Activated CD4-positive, alpha-beta T cell treated with anti-CD3 and anti-CD28 coated beads, Interleukin-2, Interleukin-6, amounts not matched to agents 100 ng/mL and 50 ng/mL, durations not matched to agents 16 hours and 8 hours (primary cell): ENCODE results near the gene SPACA4.
"Not testable (repeated sequence)": the region's sequence is repeated elsewhere in the genome, so short reads cannot be mapped to it uniquely, and the experiment has no call there.

ENCODE experiments used
- DNase-seq: peaks from one replicate; pipeline ENCODE4 v3.0.0-alpha.2; 2020

Gene SPACA4, protein sequence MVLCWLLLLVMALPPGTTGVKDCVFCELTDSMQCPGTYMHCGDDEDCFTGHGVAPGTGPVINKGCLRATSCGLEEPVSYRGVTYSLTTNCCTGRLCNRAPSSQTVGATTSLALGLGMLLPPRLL

DNA sequence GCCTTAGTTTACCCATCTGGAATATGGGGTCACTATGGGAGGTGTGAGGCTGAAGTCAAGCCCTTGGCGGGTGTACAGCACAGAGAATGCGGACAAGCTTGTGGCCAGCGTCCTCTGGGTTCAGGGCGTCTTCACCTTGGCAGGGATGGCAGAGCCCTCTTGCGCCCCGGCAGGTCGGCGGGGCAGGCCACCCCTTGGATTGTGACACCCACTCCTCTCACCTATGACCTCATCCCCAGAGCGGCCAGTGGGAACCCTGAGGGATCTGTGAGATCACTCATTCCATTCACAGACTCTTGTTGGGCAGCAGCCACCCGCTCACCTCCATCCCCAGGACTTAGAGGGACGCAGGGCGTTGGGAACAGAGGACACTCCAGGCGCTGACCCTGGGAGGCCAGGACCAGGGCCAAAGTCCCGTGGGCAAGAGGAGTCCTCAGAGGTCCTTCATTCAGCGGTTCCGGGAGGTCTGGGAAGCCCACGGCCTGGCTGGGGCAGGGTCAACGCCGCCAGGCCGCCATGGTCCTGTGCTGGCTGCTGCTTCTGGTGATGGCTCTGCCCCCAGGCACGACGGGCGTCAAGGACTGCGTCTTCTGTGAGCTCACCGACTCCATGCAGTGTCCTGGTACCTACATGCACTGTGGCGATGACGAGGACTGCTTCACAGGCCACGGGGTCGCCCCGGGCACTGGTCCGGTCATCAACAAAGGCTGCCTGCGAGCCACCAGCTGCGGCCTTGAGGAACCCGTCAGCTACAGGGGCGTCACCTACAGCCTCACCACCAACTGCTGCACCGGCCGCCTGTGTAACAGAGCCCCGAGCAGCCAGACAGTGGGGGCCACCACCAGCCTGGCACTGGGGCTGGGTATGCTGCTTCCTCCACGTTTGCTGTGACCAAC, at the start of gene SPACA4:
SPACA4 (plus strand) TSS at position 280 of the 896 bp plus-strand sequence; CDS start at position 517, 237 bp downstream.
- no peak for DNase-seq

DNA sequence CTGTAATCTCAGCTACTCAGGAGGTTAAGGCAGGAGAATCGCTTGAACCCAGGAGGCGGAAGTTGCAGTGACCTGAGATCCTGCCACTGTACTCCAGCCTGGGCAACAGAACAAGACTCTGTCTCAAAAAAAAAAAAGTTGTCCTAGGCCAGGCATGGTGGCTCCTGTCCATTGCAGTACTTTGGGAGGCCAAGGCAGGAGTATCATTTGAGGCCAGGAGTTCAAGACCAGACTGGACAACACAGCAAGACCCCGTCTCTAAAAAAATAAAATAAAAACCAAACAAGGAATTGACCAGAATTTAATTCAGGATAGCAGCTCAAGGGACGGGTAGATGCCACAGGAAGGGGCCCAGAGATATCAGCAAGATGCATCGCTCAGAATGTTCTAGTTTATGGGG, 49.7 kb upstream of the SPACA4 start:
- no peak for DNase-seq

DNA sequence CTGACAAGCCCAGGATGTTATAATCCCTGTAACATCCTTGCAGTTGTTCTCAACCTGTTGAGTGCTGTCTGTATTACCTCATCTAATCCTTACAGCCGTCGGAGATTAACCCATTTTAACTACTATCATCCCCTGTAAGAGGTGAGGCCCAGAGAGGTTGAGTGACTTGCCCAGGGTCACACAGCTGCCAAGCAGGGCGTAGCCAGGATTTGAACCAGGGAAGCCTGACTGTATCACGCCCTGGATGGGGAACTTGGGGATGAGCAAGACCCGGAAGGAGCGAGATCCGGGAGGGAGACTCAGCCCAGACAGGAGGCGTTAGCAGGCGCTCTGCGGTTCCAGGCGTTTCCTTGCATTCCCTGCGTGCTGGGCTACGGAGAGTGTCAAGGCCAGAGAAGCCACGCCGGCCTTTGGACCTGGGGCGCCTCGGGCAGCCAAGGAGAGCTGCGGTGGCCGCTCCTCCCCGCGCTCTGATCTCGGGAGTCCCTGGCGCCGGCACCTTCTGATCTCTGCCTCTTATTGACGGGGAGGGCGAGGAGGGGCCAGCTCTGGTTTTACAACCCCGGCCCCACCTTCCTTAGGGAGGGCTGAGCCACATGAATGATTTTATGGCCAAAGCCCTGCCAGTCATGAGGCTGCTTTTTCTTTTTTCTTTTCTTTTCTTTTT, 48.4 kb upstream of the SPACA4 start:
- DNase-seq, result no peak

DNA sequence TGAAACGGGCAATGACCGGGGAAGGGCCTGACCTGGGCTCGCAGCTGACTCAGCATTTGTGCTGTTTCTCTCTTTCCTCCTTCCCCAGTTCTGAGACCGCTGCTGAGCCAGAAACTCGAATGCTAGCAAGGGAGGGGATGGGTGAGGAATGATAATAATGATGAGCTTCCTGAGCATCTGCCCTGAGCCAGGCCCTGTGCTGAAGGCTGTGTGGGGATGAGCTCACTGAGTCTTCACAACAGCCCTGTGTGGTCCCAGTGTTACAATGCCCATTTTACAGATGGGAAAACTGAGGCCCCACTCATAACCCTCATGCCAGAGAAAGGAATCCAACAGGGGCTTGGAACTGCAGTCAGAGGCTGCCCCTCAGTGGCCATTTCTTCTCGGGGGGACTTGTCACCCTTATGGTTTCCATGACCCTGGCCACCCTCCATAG, 46.4 kb upstream of the SPACA4 start:
- no peak for DNase-seq

DNA sequence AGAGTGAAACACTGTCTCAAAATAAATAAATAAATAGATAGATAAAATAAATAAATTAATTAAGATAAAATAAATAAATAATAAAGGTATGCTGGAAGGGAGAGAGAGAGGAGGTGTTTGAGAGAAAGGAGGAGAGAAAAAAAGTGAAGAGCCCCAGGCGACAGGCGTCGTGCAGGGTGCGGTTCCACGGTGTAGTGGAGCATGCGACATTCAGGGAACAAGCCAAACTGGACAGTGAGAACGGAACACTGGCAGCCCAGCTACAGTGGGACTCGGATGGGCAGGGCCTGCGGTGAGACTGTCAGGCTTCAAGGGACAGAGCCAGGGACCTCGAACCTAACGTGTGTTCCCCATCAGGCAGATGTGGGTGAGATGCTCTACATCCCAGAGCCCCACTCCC, 45.1 kb upstream of the SPACA4 start:
- DNase-seq, result no peak

DNA sequence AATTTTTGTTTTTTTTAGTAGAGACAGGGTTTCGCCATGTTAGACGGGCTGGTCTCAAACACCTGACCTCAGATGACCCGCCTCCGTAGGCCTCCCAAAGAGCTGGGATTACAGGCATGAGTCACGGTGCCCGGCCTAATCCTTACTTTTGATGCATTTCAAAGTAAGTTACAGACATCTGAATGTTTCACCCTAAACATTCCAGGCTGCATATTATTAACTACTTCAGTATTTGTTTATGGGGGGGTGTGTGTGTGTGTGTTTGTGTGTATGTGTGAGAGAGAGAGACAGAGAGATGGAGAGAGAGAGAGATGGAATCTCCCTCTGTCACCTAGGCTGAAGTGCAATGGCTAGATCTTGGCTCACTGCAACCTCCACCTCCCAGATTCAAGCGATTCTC, 41.5 kb upstream of the SPACA4 start:
- no peak for DNase-seq

DNA sequence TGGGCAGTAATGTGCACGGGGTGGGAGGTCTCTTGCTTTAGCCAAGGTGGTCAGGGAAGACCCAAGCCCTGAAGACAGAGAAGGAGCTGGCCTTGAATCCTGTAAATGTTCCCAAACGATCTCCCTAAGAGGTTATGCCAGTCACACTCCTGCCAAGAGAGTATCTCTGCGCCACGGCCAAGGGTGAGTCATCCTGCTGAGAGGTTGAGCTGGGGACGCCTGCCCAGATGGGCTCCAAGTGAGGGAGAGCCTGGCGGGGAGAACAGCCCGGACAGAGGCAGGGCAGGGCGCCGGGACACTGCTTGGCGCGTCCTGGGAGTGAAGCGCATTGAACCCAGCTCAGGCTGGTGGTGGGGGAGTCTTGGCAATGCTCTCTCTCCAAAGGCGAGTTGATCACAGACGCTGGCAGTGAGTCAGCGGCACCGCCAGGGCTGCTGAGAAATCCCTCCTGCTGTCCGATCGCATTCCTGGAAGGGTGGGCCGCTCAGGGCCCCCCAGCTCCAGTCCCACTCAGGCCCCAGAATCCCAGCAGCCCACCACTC, 38.1 kb upstream of the SPACA4 start:
- DNase-seq, result no peak

DNA sequence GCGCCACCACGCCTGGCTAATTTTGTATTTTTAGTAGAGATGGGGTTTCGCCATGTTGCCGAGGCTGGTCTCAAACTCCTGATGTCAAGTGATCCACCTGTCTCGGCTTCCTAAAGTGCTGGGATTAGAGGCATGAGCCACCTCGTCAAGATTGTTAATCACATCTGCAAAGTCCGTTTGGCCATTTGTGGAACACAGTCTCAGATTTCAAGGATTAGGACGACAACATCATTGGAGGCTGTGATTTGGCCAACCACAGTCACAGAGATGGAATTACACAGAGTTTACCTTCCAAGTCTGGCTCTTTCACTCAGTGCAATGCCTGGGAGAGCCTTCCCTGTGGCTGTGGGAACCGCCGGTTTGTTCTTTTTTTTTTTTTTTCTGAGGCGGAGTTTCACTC, 36.7 kb upstream of the SPACA4 start:
- no peak for DNase-seq

DNA sequence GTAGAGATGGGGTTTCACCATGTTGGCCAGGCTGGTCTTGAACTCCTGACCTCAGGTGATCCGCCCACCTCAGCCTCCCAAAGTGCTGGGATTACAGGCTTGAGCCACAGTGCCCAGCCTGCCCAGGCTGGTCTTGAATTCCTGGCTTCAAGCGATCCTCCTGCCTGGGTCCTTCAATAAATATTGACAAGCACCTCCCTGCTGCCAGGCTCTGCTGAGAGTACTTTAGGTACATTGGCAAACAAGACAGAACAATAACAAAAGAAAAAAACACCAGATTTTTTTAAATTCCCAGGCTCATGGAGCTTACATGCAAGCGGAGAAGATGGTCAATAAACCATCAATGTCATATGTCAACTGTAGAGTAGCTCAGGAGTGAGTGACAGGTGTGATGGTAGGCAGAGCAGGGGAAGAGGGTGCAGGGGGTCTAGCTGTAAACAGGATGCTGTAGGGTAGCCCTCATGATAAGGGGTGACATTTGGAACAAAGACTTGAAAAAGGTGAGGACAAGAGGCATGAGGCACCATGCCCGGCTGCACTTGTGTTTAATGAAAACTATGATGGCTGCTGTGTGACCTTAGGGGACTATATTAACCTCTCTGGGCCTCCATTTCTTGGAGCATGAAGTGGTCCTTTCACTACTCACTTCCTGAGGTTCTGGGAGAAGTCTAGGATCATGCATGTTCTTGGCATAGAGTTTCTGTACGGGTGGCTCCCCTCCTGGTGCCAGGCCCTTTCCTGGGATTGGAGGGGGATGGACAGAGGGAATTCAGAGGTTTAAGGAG, 35.0 kb upstream of the SPACA4 start:
- no peak for DNase-seq

DNA sequence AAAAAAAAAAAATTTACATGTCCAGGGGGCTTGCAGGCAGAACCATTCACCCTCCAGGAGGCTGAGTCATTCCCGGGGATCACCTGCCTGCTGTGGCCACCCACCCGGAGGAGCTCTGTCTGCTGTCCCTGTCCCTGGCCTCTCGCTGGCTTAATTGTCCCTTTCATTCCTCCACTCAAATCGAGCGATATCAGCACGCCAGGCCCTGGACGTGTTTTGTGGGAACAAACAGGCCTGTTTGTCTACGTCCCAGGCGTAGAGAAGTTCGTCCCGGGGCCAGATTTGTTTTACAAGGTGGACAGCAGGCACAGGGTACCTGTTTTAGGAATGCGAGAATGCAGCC, 33.4 kb upstream of the SPACA4 start:
- no peak for DNase-seq

DNA sequence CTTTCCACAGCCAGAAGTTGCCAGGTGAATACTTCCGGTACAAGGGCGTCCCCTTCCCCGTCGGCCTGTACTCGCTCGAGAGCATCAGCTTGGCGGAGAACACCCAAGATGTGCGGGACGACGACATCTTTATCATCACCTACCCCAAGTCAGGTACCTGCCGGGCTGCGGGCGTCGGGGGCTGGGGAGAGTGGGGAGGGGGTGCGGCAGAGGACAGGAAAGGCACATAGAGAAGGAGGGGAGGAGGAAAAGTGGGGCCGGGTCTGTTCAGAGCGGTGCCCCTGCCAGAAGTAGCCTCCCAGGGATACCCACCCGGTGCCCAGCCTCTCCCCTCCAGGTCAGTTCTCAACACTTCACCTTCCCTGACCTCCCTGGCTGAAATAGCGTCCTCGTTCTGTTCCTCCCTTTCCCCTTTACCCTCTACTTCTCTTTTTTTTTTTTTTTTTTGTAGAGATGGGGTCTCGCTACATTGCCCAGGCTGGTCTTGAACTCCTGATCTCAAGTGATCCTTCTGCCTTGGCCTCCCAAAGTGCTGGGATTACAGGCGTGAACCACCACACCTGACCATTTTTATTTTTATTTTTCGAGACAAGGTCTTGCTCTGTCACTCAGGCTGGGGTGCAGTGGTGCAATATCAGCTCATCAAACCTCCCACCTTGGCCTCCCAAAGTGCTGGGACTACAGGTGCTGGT, 30.5 kb upstream of the SPACA4 start:
- DNase-seq, result no peak

DNA sequence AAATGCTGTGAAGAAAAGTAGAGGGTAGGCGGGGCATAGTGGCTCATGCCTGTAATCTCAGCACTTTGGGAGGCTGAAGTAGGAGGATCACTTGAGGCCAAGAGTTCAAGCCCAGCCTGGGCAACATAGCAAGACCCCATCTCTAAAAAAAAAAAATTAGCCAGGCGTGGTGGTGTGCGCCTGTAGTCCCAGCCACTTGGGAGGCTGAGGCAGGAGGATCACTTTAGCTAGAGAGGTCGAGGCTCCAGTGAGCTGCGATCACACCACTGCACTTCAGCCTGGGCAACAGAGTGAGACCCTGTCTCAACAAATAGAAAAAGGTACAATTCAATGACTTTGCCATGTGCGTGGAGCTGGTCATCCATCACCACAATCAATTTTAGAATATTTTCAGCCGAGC, 28.6 kb upstream of the SPACA4 start:
- not testable (repeated sequence) for DNase-seq

DNA sequence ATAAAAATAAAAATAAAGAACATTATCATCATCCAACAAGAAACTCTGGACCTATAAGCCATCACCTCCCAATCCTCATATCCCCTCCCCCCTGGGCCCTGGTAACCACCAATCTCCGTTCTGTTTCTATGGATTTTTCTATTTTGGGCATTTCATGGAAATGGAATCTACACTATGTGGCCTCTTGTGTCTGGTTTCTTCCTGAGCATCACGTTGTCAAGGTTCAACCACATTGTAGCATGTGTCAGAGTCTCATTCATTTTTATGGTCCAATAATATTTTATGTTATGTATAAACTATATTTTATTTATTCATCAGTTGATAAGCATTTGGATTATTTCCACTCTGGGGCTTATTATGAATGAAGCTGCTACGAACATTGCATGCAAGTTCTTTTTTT, 27.7 kb upstream of the SPACA4 start:
- DNase-seq, result no peak

DNA sequence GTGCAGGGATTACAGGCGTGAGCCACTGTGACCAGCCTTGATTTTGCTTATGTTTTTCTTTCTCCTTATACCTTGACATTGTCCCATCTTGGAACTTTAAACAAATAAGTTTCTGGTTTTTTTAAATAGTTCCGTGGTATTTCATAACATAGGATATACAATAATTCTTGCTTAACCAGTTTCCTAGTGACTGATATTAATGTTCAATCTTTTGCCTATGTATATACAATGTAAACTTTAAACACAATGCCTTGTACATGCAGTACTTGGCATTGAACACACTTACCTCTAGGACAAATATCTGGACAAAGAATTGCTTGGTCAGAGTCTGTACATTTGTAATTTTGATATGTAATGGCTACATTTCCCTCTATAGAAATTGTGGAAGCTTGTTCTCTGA, 24.4 kb upstream of the SPACA4 start:
- DNase-seq, result no peak

DNA sequence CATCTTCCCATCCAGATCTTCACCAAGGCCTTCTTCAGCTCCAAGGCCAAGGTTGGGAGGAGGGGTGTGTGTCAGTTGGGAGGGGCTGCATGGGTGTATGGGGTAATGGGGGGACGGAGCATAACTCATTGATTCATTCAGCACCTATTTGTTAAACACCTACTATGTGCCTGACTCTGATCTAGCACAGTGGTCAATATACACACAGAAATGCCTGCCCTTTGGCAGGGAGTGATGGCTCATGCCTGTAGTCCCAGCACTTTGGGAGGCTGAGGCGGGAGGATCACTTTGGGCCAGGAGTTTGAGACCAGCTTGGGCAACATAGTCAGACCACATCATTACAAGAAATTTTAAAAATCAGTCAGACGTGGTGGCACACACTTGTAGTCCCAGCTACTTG, 19.2 kb upstream of the SPACA4 start:
- no peak for DNase-seq

DNA sequence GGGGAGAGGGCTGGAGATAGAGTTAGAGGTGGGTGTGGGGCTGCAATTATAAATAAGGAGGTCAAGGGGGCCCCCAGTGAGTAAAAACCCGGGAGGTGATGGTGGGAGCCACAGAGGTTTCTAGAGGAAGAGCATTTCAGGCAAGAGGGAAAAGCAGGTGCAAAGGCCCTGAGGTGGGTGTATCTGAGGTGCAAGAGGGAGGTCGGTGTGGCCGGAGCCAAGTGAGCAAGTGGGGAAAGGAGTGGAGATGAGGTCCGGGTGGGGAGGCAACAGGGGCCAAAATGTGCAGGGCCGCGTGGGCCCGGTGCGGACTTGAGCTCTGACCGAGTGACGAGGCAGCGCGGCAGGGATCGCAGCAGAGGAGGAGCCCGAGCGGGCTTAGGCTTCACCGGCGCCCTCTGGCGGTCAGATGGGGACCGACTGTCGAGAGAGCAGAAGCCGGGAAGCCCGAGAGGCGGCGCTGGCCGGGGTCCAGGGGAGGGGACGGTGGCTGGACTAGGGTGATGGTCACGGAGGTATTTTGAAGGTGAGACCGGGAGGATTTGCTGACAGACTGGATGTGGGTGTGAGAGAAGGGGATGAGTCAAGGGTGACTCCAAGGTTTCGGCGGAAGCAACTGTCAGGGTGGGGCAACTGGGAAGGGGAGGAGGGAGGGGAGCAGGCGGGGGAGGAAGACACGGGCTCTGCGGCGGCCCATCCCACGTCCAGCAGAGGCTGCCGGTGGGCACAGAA, 17.7 kb upstream of the SPACA4 start:
- peak; percentile 93 for DNase-seq

DNA sequence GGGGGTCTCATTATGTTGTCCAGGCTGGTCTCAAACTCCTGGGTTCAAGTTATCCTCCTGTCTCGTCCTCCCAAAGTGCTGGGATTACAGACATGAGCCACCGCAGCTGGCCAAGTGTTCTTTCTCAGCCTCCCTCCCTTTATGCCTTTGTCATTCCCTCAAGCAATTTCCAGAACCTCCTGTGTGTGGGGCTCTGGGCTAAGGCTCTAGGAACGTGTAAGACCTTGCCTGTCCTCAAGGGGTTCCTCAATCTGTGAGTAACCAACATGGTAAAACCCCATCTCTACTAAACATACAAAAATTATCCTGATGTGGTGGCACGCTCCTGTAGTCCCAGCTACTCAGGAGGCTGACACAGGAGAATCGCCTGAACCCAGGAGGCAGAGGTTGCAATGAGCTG, 15.5 kb upstream of the SPACA4 start:
- no peak for DNase-seq

DNA sequence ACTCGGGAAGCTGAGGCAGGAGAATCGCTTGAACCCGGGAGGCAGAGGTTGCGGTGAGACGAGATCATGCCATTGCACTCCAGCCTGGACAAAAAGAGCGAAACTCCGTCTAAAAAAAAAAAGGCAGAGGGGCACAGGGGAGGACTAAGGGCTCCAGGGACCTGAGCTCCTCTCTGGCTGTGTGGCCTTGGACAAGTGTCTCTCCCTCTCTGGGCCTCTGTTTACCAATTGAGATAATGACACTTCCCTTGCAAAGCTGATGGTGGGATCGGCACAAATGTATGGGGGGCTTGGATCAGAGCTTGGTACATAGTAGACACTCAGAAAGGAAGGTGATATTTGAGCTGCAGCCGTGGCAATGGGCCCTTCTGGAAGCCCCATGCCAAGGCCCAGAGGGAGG, 11.4 kb upstream of the SPACA4 start:
- no peak for DNase-seq

DNA sequence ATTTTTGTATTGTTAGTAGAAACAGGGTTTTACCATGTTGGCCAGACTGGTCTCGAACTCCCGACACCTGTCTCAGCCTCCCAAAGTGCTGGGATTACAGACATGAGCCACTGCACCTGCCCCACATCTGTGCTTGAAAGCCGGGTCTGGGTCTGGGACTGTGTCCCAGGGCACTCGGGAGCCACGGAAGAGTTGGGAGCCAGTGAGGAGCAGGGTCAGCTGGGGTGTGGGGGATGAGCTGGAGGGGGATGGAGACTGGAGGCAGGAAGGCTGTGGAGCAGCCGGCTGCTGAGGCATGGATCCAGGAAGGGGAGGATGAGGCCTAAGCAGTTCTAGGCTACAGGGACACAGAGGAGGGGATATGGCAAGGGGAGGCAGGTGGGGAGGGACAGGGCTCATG, 10.7 kb upstream of the SPACA4 start:
- no peak for DNase-seq

DNA sequence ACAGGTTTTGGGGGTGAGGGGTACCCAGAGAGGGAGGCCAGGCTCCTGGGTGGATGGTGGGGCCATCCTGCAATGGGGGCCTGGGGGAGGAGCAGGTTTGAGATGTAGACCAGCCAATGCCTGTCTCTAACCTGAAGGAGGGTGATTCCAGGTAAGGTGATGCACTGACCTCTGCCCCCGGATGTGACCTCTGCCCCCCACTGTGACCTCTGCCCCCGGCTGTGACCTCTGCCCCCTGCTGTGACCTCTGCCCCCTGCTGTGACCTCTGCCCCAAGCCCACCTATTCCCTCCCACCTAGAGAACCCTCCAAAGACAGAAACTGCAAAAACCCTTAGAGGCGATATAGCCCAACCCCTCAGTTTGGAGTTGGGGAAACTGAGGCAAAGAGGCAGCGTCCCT, 10.3 kb upstream of the SPACA4 start:
- DNase-seq, result no peak

DNA sequence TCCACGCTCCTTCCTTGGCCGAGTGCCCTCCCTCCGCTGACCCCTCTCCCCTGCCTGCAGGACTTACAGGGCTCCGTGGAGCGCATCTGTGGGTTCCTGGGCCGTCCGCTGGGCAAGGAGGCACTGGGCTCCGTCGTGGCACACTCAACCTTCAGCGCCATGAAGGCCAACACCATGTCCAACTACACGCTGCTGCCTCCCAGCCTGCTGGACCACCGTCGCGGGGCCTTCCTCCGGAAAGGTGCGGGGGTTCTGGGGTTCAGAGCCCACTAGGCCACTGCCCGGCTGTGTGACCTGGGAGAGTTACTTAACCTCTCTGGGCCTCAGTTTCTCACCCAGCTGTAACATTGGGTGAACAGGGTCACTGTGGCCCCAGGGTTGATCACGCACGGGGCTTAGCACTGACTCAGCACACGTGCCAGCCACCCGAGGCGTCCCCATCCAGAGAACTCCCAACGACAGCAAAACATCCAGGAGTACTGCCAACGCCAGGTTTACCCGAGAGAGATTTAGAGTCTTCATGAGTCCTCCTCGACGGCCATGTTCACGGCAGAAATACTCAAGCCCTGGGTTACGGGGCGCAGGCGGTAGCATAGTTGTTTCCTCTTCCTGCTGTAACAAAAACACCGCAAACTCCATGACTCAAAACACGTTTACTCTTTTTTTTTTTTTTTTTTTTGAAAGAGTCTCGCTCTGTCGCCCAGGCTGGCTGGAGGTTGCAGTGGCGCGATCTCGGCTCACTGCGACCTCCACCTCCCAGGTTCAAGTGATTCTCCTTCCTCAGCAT, 9.7 kb upstream of the SPACA4 start:
- peak; percentile 62 for DNase-seq
